Esophagus mucosa (tissue), 1 donor: ENCODE results near the gene CCDC85A. TPM values are rescaled to one million over a fixed set of nuclear protein-coding genes. Genes with fewer than 3 reads are reported as not detected.
A peak's percentile ranks its signal among the peaks of the same experiment; 100 is the strongest.
"Not testable (repeated sequence)": the region's sequence is repeated elsewhere in the genome, so short reads cannot be mapped to it uniquely, and the experiment has no call there.

Experiments
- ATAC-seq: fragments of 200-7000 bp; cut with Tn5 transposase; one replicate; pipeline ENCODE4 v1.9.1; 2020
- total RNA-seq: library from RNA; stranded (reverse); gene quantifications from one replicate; pipeline ENCODE4 v1.2.4, GENCODE V29; 2023
- donor health status: DM: yes; HTN: yes; CAD: no.

Gene CCDC85A
- 0.24 TPM for total RNA-seq

- peak; percentile 95 for ATAC-seq
These were observed at the start of gene CCDC85A for GRCh38 chr2:56183643-56184499. TSS of gene CCDC85A (plus strand) at chr2:56183990. CDS start at chr2:56184625, 635 bp downstream.

GRCh38 chr2:56134861-56135260 lies 48.9 kb upstream of the CCDC85A start:
- no peak for ATAC-seq

GRCh38 chr2:56142497-56143061 lies 41.2 kb upstream of the CCDC85A start:
- not testable (repeated sequence) for ATAC-seq

- ATAC-seq, result no peak
These were observed 35.9 kb upstream of the CCDC85A start for GRCh38 chr2:56147907-56148306.

- ATAC-seq, result no peak
These were observed 35.0 kb upstream of the CCDC85A start for GRCh38 chr2:56148825-56149224.

- no peak for ATAC-seq
These were observed 31.9 kb upstream of the CCDC85A start for GRCh38 chr2:56151841-56152240.

GRCh38 chr2:56155188-56155587 lies 28.6 kb upstream of the CCDC85A start:
- no peak for ATAC-seq

- not testable (repeated sequence) for ATAC-seq
These were observed 23.9 kb upstream of the CCDC85A start for GRCh38 chr2:56159875-56160274.

- no peak for ATAC-seq
These were observed 15.9 kb upstream of the CCDC85A start for GRCh38 chr2:56167616-56168562.

GRCh38 chr2:56169521-56169920 lies 14.3 kb upstream of the CCDC85A start:
- ATAC-seq, result no peak

GRCh38 chr2:56170504-56170903 lies 13.3 kb upstream of the CCDC85A start:
- no peak for ATAC-seq

GRCh38 chr2:56170988-56171387 lies 12.8 kb upstream of the CCDC85A start:
- ATAC-seq, result no peak

- ATAC-seq, result no peak
These were observed 8.0 kb upstream of the CCDC85A start for GRCh38 chr2:56175779-56176178.

- no peak for ATAC-seq
These were observed 6.2 kb upstream of the CCDC85A start for GRCh38 chr2:56177420-56178220.

- no peak for ATAC-seq
These were observed 3.9 kb upstream of the CCDC85A start for GRCh38 chr2:56179931-56180330.

- no peak for ATAC-seq
These were observed 1.4 kb upstream of the CCDC85A start for GRCh38 chr2:56182420-56182819.

GRCh38 chr2:56184500-56185011 lies 766 bp downstream of the CCDC85A start:
- ATAC-seq, result peak; percentile 20

GRCh38 chr2:56185101-56185581 lies 1.4 kb downstream of the CCDC85A start:
- ATAC-seq, result peak; percentile 43

- no peak for ATAC-seq
These were observed 1.8 kb downstream of the CCDC85A start for GRCh38 chr2:56185582-56186046.

GRCh38 chr2:56191617-56192016 lies 7.8 kb downstream of the CCDC85A start:
- ATAC-seq, result no peak

GRCh38 chr2:56192664-56193305 lies 9.0 kb downstream of the CCDC85A start:
- ATAC-seq, result no peak
